ENCODE data around the gene CFHR5.

GRCh38 chr1:197017558-197018146 lies 40.3 kb downstream of the CFHR5 start:
- no peak for TF ChIP-seq CTCF (IDR thresholded peaks at IDR 0.05; ENCODE audit: extremely low read depth in 1 of 2, insufficient read depth in 1 of 2, low read depth in 1 of 2, low read length in 2 of 2)
- TF ChIP-seq POLR2AphosphoS5 (IDR thresholded peaks at IDR 0.05; ENCODE audit: insufficient read depth, low read depth, low read length): no peak
- no peak for TF ChIP-seq GATA2 (IDR thresholded peaks at IDR 0.05; ENCODE audit: insufficient read depth, insufficient read length, low read depth, low read length)
- no peak for TF ChIP-seq POLR2A (IDR thresholded peaks at IDR 0.05; ENCODE audit: low read depth, low read length)
